HG02571 (cell line): Measurements from ENCODE around the gene HOXB13.

Source experiments
- ATAC-seq: cut with Tn5 transposase; IDR thresholded peaks from one replicate; pipeline ENCODE4 v1.9.1; 2021; ENCODE audit warnings: mild to moderate bottlenecking, moderate library complexity; ENCODE audit not compliant: unreplicated experiment

HOXB13 gene

DNA sequence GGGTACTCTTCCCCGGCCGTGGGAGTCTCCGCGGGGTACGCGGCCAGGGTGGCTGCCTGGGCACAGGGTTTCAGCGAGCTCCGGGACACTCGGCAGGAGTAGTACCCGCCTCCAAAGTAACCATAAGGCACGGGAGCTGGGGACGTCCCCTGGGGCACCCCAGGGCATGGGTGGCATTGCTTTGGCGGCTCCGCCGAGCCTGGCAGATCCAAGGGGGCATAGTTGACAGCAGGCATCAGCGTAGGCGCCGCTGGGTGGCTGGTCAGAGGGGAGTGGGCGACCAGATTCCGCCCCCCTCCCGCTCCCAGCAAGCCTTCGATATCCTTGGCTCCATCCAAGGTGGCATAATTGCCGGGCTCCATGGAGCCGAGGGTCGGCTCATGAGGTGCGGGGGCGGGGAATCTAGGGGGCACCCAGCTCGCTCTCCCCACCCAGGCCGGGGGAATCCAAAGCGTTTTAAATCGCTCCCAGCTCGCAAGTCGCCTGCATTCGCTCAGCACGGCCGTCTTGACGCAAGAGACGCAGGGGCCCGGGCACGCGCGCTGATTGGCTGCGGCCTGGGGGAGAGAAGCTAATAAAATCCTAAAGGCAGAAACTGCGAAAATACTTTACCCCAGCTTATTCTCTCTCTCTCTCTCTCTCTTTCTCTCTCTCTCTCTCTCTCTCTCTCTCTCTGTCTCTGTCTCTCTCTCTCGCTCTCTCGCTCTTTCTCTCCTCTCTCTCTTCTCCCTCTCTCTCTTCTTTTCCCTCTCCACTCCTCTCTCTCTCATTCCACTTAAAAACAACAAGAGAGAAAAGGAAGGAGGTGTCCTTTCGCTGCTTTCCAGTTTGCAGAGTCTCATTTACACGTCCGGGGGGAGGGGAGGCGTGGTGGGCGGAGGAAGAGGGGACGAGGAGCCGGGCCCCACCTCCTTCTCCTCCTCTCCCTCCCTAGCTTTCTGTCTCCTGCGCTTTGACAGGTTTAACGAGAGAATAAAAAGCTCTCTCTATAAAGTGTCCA, at the start of gene HOXB13:
HOXB13 (minus strand) TSS at position 519 of the 1,000 bp plus-strand sequence; CDS start at position 362, 157 bp downstream.
- no peak for ATAC-seq

DNA sequence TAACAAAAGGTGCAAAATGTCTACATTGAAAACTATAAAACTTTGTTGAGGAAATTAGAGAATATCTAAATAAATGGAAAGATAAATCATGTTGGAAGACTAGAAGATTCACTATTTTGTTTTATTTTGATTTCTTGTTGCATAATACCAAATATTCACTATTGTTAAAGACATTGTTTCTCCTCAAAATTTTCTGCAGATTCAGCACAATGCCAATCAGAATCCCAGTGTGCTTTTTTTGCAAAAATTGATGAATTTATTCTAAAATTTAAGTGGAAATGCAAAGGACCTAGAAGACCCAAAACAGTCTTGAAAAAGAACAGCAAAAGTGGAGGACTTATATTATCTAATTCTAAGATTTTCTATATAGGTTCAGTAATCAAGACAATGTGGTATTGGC, 48.1 kb upstream of the HOXB13 start:
- no peak for ATAC-seq

DNA sequence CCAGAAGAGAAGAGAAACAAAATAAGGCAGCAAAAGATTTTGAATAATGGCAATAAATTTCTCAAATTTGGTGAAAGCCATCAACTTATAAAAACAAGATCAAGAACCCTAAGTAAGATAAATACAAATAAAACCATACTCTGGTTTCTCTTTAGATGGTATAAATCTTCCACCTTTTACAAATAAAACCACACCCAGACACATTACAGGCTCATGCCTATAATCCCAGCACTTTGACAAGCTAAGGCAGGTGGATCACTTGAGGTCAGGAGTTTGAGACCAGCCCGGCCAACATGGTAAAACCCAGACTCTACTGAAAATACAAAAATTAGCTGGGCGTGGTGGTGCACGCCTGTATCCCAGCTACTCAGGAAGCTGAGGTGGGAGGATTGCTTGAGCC, 44.7 kb upstream of the HOXB13 start:
- ATAC-seq, result no peak

DNA sequence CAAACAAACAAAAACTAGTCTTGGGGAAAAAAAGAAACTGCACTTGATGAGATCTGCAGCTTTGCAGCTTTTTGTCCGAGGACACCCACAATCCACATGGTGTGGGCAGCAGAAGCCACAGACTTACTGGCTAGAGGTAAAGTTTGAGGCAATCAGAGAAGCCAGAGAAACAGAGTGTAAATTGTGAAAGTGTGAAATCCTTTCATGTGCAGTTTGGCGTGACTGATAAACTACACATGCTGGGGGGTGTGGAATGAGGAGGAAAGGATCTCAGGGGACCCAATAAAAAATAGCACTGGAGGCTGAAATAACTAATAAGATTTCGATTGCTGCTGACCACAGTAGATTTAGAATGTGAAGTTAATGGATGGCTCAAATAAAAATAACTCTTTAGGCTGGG, 42.4 kb upstream of the HOXB13 start:
- ATAC-seq, result no peak

DNA sequence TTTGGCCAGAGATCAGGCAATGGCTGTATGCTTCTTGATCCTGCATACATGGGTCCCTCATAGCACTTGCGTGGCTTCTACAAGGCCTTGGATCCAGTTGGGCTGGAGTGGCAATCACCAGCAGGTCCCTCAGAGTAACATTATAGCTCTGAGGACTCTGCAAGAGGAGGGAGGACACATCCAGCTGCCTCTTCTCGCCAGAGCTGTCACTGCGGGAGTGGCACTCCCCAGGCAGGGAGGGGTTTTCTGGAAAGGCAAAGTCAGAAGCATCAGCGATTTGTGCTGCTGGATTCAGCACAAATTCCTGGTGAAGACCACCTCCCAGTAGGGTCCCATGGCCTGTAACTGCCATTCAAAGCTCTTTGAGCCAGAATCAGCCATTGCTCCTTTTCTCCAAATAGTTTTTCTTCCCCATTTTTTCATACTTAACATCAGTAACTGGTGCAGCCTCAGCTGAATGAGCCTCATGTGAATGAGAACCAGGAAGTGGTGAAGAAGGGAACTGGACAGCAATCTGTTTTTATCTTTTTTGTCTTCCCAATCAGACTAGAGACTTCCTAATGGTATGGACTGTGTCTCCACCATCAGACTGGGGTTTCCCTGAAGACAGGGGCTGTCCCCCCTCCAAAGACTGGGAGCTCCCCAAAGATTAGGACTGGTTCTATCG, 40.6 kb upstream of the HOXB13 start:
- no peak for ATAC-seq

DNA sequence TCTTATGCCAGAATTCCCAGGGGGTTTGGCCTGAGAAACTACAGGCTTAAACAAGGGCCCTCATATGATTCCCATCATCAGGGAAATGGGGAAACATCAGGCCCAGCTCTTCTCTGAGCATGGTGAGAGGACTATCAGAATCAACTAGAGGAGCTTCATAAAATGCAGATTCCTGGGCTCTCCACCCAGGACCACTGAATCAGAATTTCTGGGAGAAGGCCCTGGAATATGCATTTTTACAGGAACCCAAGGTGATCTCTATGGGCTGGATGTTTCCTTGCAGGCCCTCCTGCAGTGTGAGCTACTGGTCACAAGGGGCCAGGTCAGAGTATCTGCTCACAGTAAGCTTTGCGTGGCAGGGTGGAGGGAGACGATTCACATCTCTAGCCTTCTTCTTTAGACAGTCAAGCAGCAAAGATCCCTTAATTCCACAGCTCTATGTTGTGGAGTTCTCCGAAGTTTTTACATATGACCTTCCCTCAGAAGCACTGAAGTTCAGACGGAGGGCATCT, 38.8 kb upstream of the HOXB13 start:
- ATAC-seq, result no peak

DNA sequence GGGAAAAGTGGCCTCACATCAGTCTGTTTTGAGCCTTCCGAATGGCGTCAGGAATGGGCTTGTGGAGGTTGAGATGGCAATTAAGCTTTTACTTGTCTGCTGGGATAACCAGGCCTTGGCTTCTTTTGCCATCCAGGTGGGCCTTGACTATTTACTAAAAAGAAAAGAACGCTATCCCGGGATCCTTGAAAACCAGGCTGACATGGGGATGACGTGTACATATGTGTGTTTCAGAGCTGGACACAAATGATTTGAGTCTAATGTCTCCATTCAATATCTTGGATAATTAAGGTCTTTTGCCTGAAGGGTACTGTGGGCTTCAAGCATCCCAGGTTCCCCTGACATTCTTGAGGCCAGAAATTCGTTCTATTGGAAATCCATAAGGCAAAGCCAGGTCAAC, 32.6 kb upstream of the HOXB13 start:
- no peak for ATAC-seq

DNA sequence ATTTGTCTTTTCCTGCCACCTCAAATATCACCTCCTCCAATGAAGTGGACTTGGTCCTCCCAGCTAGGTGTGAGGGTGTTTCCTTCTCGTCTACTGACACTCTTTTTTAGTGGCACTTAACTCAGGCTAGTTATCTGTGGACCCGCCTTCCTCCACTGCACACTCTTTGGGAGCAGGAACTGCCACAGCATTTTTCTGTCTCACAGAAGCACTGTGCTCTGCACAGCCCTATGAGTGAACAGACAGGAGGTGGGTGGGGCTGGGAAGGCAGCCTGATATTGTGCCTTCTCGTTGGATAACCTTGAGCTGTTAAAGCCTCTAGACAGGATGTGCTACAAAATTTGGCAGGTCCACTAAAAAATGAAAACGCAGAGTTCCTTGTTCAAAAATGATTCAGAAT, 31.9 kb upstream of the HOXB13 start:
- no peak for ATAC-seq

DNA sequence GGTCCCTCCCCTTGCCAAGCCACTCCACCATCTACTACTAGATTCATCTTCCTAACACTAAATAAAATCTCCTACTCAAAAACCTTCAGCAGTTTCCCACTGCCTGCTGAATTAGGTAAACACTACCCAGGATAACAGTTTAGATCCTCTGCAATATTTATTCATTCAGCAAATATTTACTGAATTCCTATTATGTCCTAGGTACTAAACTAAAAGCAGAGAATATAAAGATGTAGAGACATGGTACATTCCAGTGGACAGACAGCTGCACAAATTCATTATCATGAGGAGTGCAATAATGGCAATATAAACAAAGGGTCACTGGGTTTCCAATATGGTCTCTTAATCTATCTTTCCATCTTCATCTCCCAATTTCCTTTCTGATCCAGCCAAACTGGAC, 30.7 kb upstream of the HOXB13 start:
- no peak for ATAC-seq

DNA sequence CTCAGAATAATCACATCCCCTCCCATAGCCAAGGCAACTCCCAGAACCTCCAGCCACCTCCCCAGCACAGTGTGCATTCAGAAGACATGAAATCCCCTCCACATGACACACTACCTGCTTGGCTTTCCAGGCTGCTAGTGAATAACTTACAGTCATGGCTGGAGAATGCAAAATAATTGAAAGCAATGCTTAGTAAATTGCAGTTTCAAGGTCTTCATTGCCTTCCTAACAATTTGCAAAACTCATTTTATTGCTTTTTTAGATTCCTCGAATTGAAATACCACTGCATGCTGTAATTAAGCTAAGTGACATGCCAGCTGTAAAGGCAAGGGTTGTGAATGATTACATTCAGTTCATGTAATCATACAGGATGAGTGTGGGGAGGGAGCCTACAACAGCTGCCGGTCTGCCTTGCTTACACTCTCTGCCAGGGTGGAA, 29.0 kb upstream of the HOXB13 start:
- ATAC-seq, result no peak

DNA sequence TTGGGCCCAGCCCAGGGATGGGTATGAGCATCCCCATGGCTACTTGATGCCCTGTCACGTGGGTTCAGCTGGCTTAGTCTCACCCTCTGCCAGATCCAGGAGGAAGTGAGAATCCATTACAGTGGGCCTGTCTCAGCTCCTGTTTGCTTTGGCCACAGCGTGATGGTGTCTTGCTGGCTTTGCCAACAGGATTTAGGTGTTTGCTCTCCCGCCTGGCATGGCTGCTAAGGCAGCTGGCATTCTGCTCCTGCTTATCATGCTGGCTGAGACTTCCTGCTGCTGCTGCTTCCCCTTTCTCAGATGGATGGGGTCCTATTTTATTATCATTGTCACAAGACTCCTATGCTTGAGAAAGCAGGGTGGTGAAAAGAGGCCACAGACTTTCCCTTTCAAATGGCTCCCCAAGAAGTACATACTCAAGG, 28.3 kb upstream of the HOXB13 start:
- ATAC-seq, result no peak

DNA sequence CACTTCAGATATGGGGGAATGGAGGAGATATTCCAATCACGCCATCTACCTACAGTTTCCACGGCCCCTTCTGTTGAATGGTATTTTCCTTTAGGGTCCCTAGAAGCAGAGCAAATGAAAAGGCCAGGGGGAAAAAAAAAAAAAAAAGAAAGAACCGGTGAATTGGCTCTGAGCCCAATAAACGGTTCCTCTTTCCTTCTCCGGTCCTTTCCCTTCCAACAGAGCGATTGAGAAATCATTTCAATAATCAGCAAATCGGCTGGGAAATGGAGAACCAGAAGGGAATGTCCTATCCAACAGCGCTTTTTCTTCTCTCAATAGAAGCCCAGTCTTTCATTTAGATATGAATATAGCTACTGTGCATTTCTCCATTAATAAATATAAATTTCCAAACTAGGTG, 26.8 kb upstream of the HOXB13 start:
- ATAC-seq, result no peak

DNA sequence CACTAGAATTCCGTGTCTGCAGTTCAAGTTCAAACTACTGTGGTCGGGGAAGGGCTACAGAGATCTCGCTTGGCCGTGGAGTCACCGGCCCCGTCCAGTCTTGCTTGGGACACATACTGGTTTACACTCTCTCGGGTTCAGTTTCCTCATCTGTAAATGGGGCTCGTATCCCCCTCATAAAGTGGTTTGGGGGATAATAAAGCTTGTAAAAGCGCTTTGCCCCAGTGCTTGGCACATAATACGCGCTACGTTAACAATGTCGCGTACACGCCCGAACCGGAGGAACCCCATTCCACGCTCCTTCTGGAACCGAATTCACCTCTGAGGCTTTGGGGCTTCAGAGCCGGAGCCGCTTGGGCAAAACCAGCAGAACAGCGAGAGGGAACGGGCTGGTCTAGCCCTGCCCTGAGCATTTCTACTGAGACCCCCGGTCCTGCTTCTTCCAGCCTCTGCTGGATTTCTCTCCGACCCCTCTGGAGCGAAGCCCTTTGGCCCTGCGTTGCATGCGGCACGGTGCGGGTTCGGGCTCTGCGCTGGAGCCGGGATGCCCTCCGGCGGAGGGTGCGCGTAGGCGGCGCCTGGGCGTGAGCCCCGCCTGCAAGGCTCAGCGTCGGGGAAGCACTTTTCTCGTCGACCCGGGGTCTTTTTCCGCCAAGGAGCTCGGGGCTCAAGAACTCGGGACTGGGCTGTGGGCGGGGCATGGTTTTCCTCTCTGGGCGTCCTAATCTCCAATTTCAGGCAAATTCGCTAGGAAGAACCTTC, 26.1 kb upstream of the HOXB13 start:
- no peak for ATAC-seq

DNA sequence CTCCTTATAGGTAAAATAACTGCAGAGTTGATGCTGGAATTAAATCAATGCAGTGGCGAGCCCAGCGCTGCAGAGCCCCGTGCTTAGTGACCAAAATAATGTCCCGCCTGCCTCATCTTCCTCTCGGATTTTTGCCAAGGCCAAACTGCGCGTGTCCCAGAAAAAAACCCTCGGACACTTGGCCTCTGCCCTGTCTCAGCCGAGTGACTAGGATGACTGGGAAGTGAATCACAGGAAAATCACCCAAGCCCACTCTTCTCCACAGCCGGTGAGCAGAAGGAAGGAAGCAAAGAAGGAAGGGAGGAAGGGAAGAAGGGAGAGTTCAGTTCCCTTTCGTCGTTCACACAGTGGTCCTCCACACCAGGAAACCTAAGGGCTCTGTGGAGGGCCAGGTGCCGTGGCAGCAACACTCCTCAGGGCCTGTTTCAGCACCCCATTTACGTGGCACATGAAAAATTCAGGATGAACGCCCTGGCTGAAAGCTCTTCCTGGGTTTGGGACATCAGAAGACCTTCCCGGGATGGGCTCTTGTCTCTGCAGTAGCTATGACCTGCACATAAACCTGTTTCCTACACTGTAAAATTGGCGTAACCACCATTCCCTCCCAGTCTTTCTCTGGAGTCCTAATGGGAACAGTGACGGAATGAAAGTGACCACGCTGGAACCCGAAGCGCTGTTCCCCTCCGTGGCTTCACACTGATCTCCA, 25.4 kb upstream of the HOXB13 start:
- no peak for ATAC-seq

DNA sequence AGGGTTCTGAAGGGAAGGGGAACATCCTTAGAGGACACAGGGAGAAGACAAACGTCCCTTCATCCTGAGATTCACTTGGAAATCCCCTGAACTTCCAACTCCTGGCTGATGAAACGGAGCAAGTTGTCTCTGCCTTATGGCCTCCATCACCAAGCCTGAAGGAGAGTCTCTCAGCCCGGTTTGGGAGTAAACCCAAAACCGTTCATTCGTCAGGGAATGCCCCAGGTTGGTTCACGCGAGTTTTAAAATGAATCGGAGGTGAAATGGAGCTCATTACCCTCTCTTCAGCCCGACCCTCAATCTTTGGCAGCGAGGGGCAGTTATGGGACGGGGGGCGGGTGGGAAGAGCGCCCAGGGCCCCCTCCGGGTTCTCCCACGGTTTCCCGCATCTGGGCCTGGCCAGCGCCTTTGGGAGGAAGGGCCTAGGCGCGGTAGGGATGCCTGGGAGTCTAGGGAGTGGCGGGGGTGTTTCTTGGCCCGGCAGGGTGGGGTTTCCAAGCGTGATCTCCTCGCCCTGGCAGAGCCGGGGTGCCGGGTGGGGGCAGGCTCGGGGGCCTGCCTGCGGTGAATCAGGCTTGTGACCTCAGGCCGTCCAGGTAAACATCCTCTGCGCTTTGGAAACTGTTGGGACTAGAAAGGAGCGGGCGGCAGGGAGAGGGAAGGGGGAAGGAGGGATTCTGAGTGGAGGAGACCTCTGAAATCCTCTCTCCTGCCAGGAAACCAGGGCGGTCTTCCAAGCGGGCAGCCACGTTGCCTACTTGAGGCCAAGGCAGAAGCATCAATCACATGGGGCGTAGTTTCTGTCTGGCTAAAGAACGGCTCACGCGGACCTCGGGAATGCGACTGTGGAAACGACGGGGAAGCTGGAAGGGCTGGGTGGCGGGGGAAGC, 24.1 kb upstream of the HOXB13 start:
- ATAC-seq, result no peak

DNA sequence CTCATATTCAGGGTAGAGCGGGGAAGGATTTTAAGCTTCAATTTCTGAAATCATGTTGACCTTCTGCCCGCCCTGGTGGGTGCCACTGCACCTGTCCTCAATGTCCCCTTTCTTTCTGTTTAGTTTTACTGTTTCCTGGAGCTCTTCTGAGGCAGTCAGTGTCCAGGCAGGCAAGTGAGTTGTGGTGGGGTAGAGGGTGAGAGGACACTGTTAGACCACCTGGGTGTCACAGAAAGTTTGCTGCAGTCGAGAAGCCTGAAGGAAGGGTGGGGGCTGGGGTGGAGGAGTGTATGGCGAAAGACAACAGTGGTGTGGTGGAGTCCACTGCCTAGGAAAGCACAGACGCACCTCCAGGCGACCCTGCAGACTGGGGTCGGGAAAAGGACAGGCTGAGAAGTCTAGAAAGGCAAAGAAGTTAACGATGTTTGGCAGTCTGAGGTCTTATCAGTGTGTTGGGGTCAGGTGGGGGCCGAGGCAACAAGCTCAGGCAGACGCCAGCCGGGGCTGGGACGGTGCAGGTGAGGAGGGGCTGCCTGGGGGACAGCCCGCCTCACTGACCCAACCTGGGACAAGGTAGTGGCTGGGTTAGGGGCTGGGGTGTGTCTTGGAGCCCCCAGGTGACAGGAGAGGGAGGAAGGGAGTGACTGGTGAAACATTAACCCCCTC, 23.3 kb upstream of the HOXB13 start:
- ATAC-seq, result no peak

DNA sequence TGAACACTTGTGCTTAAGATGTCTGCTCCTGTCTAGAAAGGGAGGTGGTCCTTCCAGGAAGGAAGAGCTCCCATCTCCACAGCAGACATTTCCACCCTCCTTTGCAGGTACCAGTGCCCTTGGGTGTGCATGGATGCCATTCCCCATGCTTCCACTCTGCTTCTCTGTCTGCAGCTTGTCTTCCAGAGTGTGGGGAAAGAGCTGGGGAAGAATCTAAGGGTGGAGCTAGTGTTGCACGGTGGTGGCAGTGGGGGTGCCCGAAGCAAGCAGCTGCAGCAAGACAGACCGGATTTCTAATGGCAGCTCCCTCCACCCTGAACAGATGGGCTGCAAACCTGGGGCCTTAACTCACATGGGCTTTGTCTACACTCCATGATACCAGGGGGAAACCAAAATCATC, 22.6 kb upstream of the HOXB13 start:
- no peak for ATAC-seq

DNA sequence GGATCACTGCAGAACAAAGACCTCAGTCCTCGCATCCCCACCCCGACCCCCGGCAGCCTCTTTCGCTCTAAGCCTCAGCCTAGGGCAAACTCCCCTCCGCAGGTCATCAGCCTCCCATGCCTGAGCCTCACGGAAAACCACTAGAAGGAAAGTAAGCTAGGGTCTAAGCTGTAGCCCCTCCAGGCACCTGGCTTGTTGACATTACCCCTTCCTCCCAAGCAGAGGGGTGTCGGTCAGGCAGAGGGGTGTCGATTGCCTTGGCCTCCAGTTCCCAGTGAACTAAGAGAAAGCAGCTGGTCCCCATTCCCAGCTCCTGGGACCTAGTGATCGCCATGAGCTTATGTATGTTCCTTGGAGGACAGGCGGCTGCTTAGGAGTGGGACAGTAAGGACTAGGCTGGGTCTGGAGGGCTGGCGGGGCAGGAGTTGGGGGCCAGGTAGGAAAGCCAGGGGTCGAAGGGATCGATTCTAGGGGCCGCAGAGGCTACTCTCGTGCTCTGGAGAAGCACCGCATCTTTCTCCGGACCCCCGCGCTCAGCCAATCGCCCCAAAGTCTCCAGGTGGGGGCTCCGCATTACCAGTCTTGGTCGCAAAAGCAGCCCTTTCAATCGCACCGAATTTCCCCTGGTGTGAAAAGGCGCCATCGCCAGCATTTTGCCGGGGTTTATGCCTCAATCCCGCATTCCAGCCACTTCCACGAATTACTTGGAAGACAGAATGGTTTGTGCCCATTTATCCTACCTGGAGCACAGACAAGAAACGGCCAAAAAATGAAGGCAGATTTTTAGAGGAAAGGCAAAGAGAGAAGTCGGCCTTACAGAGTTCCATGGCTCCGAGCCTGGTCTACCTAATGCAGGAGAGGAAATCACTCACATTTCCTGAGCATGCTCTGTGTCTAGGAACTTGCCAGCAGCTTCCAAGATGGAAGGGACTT, 21.3 kb upstream of the HOXB13 start:
- no peak for ATAC-seq
